GM19463 (cell line): ENCODE measurements around the gene DEGS1.

Source experiments
- ATAC-seq: cut with Tn5 transposase; IDR thresholded peaks from one replicate; pipeline ENCODE4 v1.9.1; 2021; ENCODE audit warnings: mild to moderate bottlenecking, moderate library complexity; ENCODE audit not compliant: unreplicated experiment

DEGS1 gene

GRCh38 chr1:224212618-224213061 lies 29.6 kb downstream of the DEGS1 start:
- no peak for ATAC-seq

GRCh38 chr1:224213438-224214119 lies 30.5 kb downstream of the DEGS1 start:
- no peak for ATAC-seq

- no peak for ATAC-seq
Measured at GRCh38 chr1:224216382-224216781, 33.3 kb downstream of the DEGS1 start.

GRCh38 chr1:224217655-224218623 lies 34.9 kb downstream of the DEGS1 start:
- ATAC-seq: no peak

GRCh38 chr1:224219011-224219611 lies 36.1 kb downstream of the DEGS1 start:
- ATAC-seq: no peak

GRCh38 chr1:224219612-224220059 lies 36.6 kb downstream of the DEGS1 start:
- no peak for ATAC-seq

GRCh38 chr1:224223819-224224714 lies 41.0 kb downstream of the DEGS1 start:
- ATAC-seq: no peak

- ATAC-seq: no peak
Measured at GRCh38 chr1:224226849-224227502, 43.9 kb downstream of the DEGS1 start.

- no peak for ATAC-seq
Measured at GRCh38 chr1:224234017-224234416, 51.0 kb downstream of the DEGS1 start.

GRCh38 chr1:224235813-224236493 lies 52.9 kb downstream of the DEGS1 start:
- ATAC-seq: no peak

GRCh38 chr1:224237119-224237881 lies 54.3 kb downstream of the DEGS1 start:
- no peak for ATAC-seq

- ATAC-seq: no peak
Measured at GRCh38 chr1:224238212-224238611, 55.2 kb downstream of the DEGS1 start.

- no peak for ATAC-seq
Measured at GRCh38 chr1:224238756-224239155, 55.7 kb downstream of the DEGS1 start.
